Cardiac fibroblast (primary cell): Measurements from ENCODE around the gene PLOD1.

ENCODE experiments used
- DNase-seq, 2 donors: peaks; one replicate each; pipeline versions ENCODE4 v3.0.0 to v3.0.0-alpha.2; 2010; ENCODE audit warnings: low read depth in 2 of 2
- H3K4me3 ChIP-seq, 2 donors: replicated peaks in 1 of 2; 1 replicate in 1 of 2; 2 replicates in 1 of 2; pipeline ENCODE4 v1.5.1; 2011; ENCODE audit warnings: low read depth in 2 of 2, low read length in 2 of 2, mild to moderate bottlenecking in 2 of 2, moderate library complexity in 1 of 2
- TF ChIP-seq, protein P1 (sequence below): IDR thresholded peaks from one replicate; pipeline ENCODE4 v1.5.1; 2011; ENCODE audit warnings: low read depth, mild to moderate bottlenecking, low read length, inconsistent platforms

PLOD1 gene

GRCh38 chr1:11963622-11964021, 29.1 kb downstream of the PLOD1 start:
- no peak for DNase-seq
- TF ChIP-seq, protein P1, sequence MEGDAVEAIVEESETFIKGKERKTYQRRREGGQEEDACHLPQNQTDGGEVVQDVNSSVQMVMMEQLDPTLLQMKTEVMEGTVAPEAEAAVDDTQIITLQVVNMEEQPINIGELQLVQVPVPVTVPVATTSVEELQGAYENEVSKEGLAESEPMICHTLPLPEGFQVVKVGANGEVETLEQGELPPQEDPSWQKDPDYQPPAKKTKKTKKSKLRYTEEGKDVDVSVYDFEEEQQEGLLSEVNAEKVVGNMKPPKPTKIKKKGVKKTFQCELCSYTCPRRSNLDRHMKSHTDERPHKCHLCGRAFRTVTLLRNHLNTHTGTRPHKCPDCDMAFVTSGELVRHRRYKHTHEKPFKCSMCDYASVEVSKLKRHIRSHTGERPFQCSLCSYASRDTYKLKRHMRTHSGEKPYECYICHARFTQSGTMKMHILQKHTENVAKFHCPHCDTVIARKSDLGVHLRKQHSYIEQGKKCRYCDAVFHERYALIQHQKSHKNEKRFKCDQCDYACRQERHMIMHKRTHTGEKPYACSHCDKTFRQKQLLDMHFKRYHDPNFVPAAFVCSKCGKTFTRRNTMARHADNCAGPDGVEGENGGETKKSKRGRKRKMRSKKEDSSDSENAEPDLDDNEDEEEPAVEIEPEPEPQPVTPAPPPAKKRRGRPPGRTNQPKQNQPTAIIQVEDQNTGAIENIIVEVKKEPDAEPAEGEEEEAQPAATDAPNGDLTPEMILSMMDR = no peak
- no peak overlapping the region for H3K4me3 ChIP-seq

DNA sequence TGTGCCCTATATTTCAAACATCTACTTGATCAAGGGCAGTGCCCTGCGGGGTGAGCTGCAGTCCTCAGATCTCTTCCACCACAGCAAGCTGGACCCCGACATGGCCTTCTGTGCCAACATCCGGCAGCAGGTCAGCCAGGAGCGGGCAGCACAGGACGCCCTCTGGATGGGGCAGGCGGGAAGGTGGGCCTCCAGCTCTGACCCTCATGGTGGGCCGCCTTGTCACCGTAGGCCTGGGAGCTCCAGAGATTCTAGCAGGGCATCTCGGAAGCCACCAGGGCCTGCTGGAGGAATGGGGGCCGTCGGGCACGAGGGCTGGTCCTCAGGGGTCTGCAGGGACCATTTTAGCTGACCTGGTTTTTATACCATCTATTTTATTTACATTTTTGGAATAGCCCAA, 30.1 kb downstream of the PLOD1 start:
- TF ChIP-seq, protein P1 = no peak
- DNase-seq = no peak

DNA sequence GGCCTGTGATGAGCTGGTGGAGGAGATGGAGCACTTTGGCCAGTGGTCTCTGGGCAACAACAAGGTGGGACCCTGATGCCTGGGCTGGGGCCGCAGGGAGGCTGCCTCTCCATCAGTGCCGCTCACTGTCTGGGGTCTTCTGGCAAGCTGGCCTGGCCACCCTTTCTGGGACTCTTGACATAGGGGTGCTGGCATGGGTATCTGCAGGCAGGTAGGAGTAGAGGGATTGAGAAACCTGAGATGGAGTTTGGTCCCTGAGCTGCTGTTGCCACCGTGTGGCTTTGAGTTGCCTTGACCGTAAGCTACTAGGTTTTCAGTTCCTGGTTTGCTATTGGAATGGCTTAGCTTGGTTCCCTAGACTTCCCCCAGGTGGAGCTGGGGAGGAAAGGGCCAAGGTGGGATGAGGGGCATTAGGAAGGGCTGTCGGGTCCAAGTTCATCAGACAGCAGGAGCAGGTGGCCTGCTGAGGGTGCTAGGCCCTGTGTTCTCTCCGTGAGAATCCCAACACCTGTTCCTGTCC, 32.6 kb downstream of the PLOD1 start:
- no peak overlapping the region for H3K4me3 ChIP-seq
- peak; percentile 41 to 57 for DNase-seq

More for the DNA sequence above, 30.1 kb downstream of the PLOD1 start:
- no peak overlapping the region for H3K4me3 ChIP-seq

GRCh38 chr1:11970441-11971185, 36.1 kb downstream of the PLOD1 start:
- TF ChIP-seq, protein P1 = no peak
- DNase-seq = no peak
- no peak overlapping the region for H3K4me3 ChIP-seq

More for the DNA sequence above, 32.6 kb downstream of the PLOD1 start:
- TF ChIP-seq, protein P1 = peak; percentile 39

- H3K4me3 ChIP-seq = no peak overlapping the region
- no peak for DNase-seq
- TF ChIP-seq, protein P1 = no peak
These were observed 43.1 kb downstream of the PLOD1 start for GRCh38 chr1:11977625-11978024.

DNA sequence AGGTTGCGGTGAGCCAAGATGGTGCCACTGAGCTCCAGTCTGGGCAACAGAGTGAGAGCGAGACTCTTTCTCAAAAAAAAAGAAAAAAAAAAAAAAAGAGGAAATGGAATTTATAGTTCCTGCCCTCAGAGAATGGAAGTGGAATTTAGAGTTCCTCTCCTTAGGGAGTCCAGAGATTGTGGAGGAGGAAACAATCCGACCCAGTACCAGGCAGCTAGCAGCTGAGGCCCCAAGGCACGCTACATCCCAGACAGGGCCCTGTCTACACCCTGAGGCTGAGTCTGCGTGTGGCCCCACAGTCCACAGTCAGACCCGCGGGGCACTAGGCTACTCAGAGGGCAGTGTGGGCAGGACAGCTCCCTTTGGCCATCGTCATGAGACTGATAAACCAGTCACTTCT, 43.8 kb downstream of the PLOD1 start:
- TF ChIP-seq, protein P1 = no peak
- no peak for DNase-seq

More for the DNA sequence above, 43.8 kb downstream of the PLOD1 start:
- no peak overlapping the region for H3K4me3 ChIP-seq
